ENCODE measurements around the gene KIAA1217.
"Not testable (repeated sequence)": the region's sequence is repeated elsewhere in the genome, so short reads cannot be mapped to it uniquely, and the experiment has no call there.

Gene KIAA1217

DNA sequence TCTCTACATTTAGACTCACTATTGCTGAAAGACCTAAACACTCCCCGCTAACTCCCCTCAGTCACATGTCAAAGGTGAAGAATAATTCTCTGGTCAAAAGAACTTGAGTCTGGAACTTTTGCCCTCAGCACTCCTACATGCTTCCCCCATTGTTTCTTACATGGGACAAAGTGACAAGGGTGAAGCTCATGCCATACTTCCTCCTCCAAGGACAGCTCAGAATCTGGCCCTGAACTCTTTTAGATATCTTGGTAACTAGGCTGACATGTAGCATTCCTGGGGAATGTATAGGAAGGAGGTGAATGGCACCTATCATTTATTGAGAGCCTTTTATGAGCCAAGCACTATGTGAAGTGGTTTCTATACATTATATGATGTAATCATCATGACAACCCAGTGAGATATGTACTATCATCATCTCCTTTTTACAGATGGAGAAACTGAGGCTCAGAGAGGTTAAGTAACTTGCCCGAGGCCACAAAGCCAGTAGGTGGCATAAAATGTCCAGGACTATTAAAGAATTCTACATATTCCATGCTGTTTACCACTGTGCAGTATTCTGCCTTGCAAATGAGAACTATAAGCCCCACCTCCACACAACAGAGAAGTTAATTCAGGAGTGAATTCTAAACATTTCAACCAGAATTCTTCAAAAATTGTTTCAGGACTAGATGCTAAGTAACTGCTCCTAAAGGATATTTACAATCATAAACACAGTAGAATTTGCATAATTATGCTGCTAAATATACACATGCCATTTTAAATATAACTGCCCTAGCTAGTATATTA lies 268.2 kb downstream of the KIAA1217 start:
- DNase-seq, result no peak

- no peak for DNase-seq
Observed at GRCh38 chr10:24477915-24478314, 269.0 kb downstream of the KIAA1217 start.

DNA sequence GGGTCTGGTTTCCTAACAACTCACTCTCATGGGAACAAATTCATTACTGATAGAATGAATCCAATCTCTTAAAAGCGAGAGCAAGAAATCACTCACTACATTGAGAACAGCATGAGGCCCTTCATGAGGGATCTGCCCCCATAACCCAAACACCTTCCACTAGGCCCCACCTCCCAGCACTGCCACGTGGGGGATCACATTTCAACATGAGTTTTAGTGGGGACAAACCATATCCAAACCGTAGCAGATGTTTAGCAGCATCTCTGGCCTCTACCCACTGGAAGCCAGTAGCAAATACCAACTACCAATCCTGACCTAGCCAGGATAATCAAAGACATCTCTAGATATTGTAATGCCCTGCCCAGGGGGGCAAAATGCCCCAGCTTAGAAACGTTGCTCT lies 270.9 kb downstream of the KIAA1217 start:
- no peak for DNase-seq

- no peak for DNase-seq
Observed at GRCh38 chr10:24480447-24480846, 271.5 kb downstream of the KIAA1217 start.

- DNase-seq, result no peak
Observed at GRCh38 chr10:24481241-24481640, 272.3 kb downstream of the KIAA1217 start.

DNA sequence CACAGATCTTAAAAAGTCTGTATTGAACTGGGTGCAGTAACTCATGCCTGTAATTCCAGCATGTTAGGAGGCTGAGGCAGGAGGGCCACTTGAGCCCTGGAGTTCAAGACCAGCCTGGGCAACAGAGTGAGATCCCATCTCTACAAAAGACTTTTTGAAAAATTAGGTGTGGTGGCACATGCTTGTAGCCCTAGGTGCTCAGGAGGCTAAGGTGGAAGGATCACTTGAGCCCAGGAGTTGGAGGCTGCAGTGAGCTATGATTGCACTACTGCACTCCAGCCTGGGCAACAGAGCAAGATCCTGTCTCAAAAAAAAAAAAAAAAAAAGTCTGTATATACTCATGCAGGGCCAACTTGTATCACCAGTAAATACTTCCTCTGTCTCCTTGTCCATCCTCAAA lies 273.8 kb downstream of the KIAA1217 start:
- DNase-seq, result not testable (repeated sequence)

GRCh38 chr10:24483701-24484100 lies 274.8 kb downstream of the KIAA1217 start:
- no peak for DNase-seq

GRCh38 chr10:24484771-24485170 lies 275.8 kb downstream of the KIAA1217 start:
- DNase-seq, result no peak

- DNase-seq, result no peak
Observed at GRCh38 chr10:24485304-24485703, 276.4 kb downstream of the KIAA1217 start.

DNA sequence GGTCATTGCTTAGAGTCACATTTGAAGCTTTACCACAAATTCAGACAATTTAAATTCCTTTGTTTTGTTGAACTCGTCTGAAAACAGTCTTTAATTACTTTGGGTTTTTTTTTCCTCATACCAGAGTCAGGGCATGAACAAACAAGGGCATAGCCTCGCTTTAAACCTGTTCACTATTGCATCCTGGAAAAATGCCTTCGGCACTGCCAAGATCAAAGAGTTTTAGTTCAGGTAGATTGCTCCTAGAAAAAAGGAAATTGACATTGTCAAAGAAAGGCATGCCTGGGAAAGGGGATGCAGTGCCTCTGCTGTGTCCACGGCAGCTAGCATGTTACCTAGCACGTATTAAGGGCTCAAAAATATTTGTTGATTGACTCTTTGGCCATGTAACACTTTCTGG lies 279.7 kb downstream of the KIAA1217 start:
- DNase-seq, result no peak

GRCh38 chr10:24493165-24493564 lies 284.2 kb downstream of the KIAA1217 start:
- DNase-seq, result no peak

DNA sequence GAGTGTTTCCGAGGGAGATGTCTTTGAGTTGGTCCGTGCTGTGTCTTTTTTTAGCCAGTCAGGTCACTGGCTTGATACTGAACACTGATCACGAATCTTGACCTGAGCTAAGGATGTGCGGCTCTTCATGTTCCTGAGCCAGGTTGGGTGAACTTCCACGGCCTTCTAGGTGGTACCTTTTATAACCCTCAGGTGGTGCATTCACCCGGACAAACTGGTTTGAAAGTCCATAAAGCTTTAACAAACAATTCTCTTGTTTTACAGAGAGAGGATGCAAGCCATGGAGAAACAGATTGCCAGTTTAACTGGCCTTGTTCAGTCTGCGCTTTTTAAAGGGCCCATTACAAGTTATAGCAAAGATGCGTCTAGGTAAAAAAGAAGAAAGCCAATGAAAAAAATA lies 285.3 kb downstream of the KIAA1217 start:
- no peak for DNase-seq

- DNase-seq, result no peak
Observed at GRCh38 chr10:24494777-24495176, 285.8 kb downstream of the KIAA1217 start.

DNA sequence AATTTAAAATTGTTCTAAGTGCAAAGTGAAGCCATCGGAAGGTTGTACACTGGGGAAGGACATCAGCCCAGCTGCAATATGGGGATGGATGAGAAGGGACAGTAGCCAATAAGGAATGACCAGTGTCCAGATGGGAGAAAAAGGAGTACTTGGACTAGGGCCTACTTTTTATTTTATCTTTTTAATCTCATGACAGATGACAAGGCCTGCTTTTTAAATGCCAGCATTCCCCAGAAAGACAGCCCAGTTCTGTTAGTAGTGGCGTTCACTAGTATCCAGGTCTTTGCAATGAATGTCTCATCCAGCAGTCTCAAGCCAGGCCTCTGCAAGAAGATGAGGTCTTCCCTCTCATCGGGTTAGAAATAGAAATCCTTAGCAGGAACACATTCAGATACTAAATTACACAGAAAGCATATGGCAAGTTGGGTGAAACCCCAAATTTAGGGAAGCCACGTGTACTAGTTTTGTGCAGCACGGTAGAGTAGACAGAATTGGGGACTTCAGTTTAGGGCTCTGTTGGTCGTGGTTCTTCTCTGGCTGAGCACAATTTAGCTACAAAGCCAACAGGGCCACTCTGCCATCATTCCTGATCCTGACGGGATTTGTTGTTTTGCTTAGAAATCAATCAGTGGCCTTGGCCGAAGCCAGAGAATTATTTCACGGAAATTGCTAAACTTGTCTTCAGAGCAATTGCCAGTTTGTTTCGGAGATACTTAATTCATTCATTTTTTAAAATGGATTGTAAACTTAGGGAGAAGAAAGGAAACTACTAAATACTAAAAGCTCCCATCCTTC lies 286.9 kb downstream of the KIAA1217 start:
- no peak for DNase-seq

DNA sequence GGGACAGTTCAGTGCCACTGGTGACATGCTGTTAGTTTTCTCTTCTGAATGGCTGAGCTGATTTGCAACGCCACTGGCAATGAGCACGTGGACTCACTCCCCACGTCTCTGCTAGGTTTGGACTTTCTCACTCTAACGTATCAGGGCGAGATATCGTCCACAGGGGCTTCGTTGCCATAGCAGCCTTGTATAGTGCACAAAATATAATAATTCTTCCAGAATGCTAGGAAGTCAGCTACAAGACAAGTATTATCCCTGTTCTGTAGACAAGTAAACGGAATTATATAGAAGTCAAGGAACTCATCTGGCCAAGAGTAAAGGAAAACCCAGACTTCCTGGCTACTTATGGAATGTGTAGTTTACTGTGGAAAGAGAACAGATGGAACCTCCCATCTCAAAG lies 288.0 kb downstream of the KIAA1217 start:
- no peak for DNase-seq

DNA sequence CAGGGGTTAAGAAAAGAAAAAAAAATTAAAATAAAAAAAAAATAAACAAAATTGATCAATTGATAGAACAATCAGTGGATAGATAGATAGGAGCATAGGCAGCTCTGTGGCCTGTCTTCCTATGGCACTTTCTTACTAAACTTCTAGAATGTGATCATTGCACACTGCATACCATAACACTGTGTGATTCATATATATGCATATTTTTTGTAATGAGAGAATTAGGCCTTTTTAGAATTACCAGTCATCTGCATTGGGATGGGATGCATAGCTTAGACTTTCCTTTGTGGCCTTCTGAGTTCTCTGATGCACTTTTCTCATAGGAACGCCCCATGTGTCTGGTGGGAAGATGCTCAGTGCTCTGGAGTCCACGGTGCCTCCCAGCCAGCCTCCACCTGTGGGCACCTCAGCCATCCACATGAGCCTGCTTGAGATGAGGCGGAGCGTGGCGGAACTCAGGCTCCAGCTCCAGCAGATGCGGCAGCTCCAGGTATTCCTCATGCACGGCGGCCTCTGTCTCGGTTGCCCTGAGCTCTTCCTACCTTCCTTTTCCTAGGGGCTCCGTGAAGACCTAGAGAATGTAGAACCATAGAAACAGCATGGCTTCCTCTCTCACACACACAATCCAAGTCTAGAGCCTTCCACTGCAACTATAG lies 292.2 kb downstream of the KIAA1217 start:
- DNase-seq, result no peak

DNA sequence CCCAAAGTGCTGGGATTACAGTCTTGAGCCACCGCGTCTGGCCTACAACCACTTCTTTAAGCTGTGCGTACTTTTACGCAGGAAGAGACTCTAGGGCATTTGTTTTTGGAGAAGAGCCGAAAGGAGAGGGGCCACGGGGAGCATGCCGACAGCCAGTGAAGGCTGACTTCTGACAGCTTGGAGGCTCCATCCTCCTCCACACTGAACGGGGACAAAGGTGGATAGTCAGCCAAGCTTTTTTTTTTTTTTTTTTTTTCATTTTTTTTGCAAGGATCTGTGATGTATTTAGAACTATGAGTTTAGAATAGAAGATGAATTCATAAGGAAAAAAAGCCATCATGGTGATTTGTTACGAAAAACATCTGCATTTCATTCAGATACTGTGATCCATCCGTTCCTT lies 293.1 kb downstream of the KIAA1217 start:
- no peak for DNase-seq

- no peak for DNase-seq
Observed at GRCh38 chr10:24502801-24503460, 294.0 kb downstream of the KIAA1217 start.

DNA sequence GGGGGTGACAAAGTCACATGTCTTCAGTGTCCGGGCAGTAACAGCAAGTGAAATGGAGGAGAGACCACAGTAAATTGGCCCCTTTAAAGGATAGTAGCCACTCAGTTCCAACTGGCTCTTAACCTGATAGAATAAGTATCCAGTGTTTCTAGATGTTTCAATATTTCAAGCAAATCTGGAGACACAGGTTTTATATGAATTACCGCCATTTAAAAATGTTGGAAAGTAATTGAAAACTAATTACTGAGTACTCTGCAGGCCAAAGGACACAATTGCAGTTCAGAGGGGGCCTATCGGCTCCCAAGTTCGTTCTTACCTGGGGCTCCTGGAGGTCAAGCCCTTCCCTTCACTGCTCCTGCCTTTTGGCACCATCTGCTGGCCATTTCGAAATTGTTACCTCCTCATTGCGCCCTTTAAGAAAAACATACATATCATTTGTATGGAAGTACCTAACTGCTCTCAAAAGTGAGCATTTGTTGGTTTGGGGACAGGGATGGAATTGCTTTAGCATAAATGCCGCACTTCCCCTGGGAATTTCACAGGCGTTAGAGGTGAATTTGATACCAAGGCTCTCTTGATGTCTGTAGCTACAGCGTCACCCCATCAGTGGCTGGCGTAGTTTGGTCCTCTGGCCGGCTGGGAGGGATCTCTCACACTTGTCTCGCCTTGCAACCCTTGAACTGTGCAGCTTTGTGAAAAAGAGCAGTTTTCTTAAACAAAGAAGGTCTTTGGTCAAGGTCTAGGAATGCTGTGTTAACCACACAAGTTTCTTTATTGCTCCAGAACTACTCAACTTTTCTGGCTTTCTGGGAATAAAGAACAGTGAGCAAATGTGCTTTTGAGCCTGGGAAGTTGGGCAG lies 294.8 kb downstream of the KIAA1217 start:
- no peak for DNase-seq

DNA sequence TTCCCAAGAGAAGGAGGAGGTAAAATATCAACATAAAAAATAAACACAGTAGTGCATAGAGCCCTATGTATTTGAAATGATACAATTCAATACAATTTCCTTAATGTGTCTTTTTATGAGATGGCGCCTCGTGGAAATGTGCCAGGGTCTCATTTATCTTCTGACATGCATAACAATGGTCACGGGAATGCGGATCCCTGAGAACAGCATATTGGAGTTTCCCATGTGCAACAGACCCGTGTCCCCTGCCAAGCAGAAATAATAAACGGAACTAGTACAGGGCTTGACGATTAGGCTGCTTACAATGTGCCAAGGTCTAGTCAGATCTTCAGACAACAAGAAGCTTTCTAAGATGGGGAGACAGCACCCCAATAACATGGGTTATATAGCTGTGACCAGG lies 296.8 kb downstream of the KIAA1217 start:
- no peak for DNase-seq

GRCh38 chr10:24513155-24513554 lies 304.2 kb downstream of the KIAA1217 start:
- no peak for DNase-seq

- DNase-seq, result no peak
Observed at GRCh38 chr10:24515481-24515880, 306.5 kb downstream of the KIAA1217 start.

All from DMS79 (cell line).